Psoas muscle (tissue), 8 donors: Measurements from ENCODE around the gene AOC2. TPM values are rescaled to one million over a fixed set of nuclear protein-coding genes. Genes with fewer than 3 reads are reported as not detected.
"Not testable (repeated sequence)": the region's sequence is repeated elsewhere in the genome, so short reads cannot be mapped to it uniquely, and the experiment has no call there.

Experiments used
- ATAC-seq, 4 donors: fragments of 200-7000 bp; cut with Tn5 transposase; one replicate each; pipeline ENCODE4 v1.9.1; 2020; ENCODE audit warnings: moderate library complexity in 3 of 4, mild to moderate bottlenecking in 2 of 4
- DNase-seq, 2 donors: peaks; one replicate each; pipeline ENCODE4 v3.0.0-alpha.2; 2020
- H3K27ac ChIP-seq: fragments of 200-600 bp; one replicate; pipeline ENCODE4 v1.8.0; 2022
- H3K27me3 ChIP-seq, 3 donors: fragments of 200-600 bp in 1 of 3; one replicate each; pipeline versions ENCODE4 v1.6.1 to v1.8.0; 2013 to 2022; ENCODE audit warnings: low read length in 2 of 3, mild to moderate bottlenecking in 2 of 3, moderate library complexity in 1 of 3; ENCODE audit not compliant: insufficient read depth in 3 of 3
- H3K36me3 ChIP-seq, 2 donors: fragments of 200-600 bp in 1 of 2; one replicate each; pipeline versions ENCODE4 v1.6.1 to v1.8.0; 2013 to 2022; ENCODE audit warnings: low read depth in 1 of 2, mild to moderate bottlenecking in 1 of 2, moderate library complexity in 1 of 2; ENCODE audit not compliant: insufficient read depth in 1 of 2
- H3K4me1 ChIP-seq: fragments of 200-600 bp; one replicate; pipeline ENCODE4 v1.8.0; 2022
- H3K4me3 ChIP-seq: fragments of 200-600 bp; one replicate; pipeline ENCODE4 v1.8.0; 2022; ENCODE audit warnings: mild to moderate bottlenecking
- H3K9me3 ChIP-seq: fragments of 200-600 bp; one replicate; pipeline ENCODE4 v1.8.0; 2022
- CTCF ChIP-seq: fragments of 200-600 bp; IDR thresholded peaks from one replicate; pipeline ENCODE4 v1.8.0; 2022; ENCODE audit warnings: antibody characterized with exemption
- WGBS, 3 donors: extraction: QIAGEN DNeasy Blood & Tissue Kit; methylation state at CpG; one replicate each; pipeline versions ENCODE4 v1.1.6 to v1.1.7; 2013; 5-methylcytosine and 5-hydroxymethylcytosine counted together
- intact Hi-C, 2 donors: fragments of 100-400 bp; cut with DNase I; formaldehyde crosslinking; loops; one replicate each; pipeline versions ENCODE4 v1.11.0 to v1.14.2; 2022
- polyA plus RNA-seq, 3 donors: library from polyadenylated mRNA; stranded (reverse); fragments of 200-250 nt; gene quantifications; one replicate each; pipeline ENCODE4 v1.2.3, GENCODE V29; 2013
- total RNA-seq, 4 donors: library from RNA; stranded (reverse); fragmentation: NEBNext Ultra II Directional in 2 of 4; extraction: Animal tissue kit (Norgen Biotek cat#: 25700) in 2 of 4; gene quantifications; one replicate each; pipeline versions ENCODE4 v1.2.1 to v1.2.4, GENCODE V29; 2021 to 2023
- donor health status: healthy with polysubstance abuse.
- donor health status: DM: no; HTN: no; CAD: no; lungs with moderate emphysema.
- donor health status: Bipolar disorder and iron deficiency.
- donor health status: healthy.
- donor health status: DM: yes; HTN: yes; CAD: no.
- donor health status: DM: no; HTN: no; CAD: no.
- donor health status: DM: no; HTN: no; CAD: no.
- donor health status: DM: yes; HTN: yes; CAD: no.

AOC2 gene
- total and polyA plus RNA-seq, 7 donors, result 0.08 to 1.6 (median 0.60) TPM

- intact Hi-C loops, result no loop called here
Measured at GRCh38 chr17:42866216-42866615, 21.8 kb downstream of the AOC2 start.

GRCh38 chr17:42866631-42867575, 22.5 kb downstream of the AOC2 start:
- DNase-seq, result no peak
- Histone ChIP-seq H3K36me3 (no peaks in the 10 kb centered on the region), H3K27me3 (no peaks in the 10 kb centered on the region), H3K27ac (no peak overlapping the region), H3K9me3 (peaks cover 5% of the 10 kb centered on the region), H3K4me3 (no peak overlapping the region), H3K4me1 (no peaks in the 10 kb centered on the region)
- TF ChIP-seq CTCF, result no peak
- no peak for ATAC-seq
- intact Hi-C loops, result no loop called here
- WGBS, 3 donors, result 52 to 61% (median 61%) methylated on average over 8 to 12 of the region's 12 CpGs

More at GRCh38 chr17:42866216-42866615, 21.8 kb downstream of the AOC2 start:
- H3K4me3 ChIP-seq, result no peak overlapping the region
- H3K9me3 ChIP-seq, result peaks cover 5% of the 10 kb centered on the region
- no peak overlapping the region for H3K27ac ChIP-seq
- ATAC-seq (no peak), DNase-seq (no peak)
- no peaks in the 10 kb centered on the region for H3K27me3 ChIP-seq
- no peak for TF ChIP-seq CTCF
- H3K4me1 ChIP-seq, result no peaks in the 10 kb centered on the region
- 79 to 86% (median 85%) methylated on average over 4 of the region's 4 CpGs for WGBS, 3 donors
- no peaks in the 10 kb centered on the region for H3K36me3 ChIP-seq

GRCh38 chr17:42867694-42868261, 23.4 kb downstream of the AOC2 start:
- DNase-seq, ATAC-seq, H3K27ac ChIP-seq, H3K9me3 ChIP-seq, intact Hi-C loops, H3K4me3 ChIP-seq, H3K4me1 ChIP-seq, H3K36me3 ChIP-seq, H3K27me3 ChIP-seq: not testable (repeated sequence)
- 88 to 98% (median 93%) methylated on average over 17 to 21 of the region's 21 CpGs for WGBS, 3 donors

- Histone ChIP-seq H3K4me1 (no peaks in the 10 kb centered on the region), H3K4me3 (no peak overlapping the region), H3K9me3 (peaks cover 5% of the 10 kb centered on the region), H3K27me3 (no peaks in the 10 kb centered on the region), H3K36me3 (no peaks in the 10 kb centered on the region), H3K27ac (no peak overlapping the region)
- DNase-seq (no peak), ATAC-seq (no peak)
- WGBS, 3 donors, result 93 to 96% (median 94%) methylated on average over 12 of the region's 12 CpGs
- no peak for TF ChIP-seq CTCF
- intact Hi-C loops, result no loop called here
Measured at GRCh38 chr17:42868338-42868737, 24.0 kb downstream of the AOC2 start.

GRCh38 chr17:42871647-42872046, 27.3 kb downstream of the AOC2 start:
- ATAC-seq (no peak), DNase-seq (no peak)
- intact Hi-C loops, result no loop called here
- Histone ChIP-seq H3K27me3 (no peaks in the 10 kb centered on the region), H3K9me3 (peaks cover 5% of the 10 kb centered on the region), H3K4me1 (no peaks in the 10 kb centered on the region), H3K27ac (no peak overlapping the region), H3K36me3 (no peaks in the 10 kb centered on the region), H3K4me3 (no peak overlapping the region)
- TF ChIP-seq CTCF, result no peak
- 87 to 91% (median 90%) methylated on average over 4 of the region's 4 CpGs for WGBS, 3 donors
